ENCODE measurements around the gene GUCY2F.

DNA sequence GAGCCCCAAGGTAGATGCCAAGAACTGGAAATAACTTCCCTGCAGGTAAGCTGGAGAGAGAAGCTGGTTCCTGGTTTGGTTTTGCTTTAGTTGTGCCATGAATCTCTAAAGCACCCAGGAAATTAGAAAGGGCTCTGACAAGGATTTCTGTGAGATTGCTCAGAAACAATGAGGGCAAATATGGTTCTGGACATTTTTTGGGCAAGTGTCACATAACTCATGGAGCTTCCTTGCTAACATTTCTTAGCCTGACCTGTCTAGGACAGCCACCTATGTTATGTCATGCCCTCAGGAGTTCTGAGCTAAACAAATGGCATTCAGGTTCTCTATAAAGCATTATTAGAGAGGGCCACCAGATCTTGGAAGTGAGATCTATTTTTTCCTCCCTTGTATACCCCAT, 131.8 kb downstream of the GUCY2F start:
- TF ChIP-seq, protein P1, sequence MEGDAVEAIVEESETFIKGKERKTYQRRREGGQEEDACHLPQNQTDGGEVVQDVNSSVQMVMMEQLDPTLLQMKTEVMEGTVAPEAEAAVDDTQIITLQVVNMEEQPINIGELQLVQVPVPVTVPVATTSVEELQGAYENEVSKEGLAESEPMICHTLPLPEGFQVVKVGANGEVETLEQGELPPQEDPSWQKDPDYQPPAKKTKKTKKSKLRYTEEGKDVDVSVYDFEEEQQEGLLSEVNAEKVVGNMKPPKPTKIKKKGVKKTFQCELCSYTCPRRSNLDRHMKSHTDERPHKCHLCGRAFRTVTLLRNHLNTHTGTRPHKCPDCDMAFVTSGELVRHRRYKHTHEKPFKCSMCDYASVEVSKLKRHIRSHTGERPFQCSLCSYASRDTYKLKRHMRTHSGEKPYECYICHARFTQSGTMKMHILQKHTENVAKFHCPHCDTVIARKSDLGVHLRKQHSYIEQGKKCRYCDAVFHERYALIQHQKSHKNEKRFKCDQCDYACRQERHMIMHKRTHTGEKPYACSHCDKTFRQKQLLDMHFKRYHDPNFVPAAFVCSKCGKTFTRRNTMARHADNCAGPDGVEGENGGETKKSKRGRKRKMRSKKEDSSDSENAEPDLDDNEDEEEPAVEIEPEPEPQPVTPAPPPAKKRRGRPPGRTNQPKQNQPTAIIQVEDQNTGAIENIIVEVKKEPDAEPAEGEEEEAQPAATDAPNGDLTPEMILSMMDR (optimal IDR thresholded peaks at IDR 0.05 in 1 of 3, IDR thresholded peaks at IDR 0.05 in 1 of 3, conservative IDR thresholded peaks at IDR 0.05 in 1 of 3; ENCODE audit: extremely low read depth in 1 of 3, insufficient read depth in 2 of 3, low read length in 3 of 3), result no peak
- no peak for TF ChIP-seq EZH2 (IDR thresholded peaks at IDR 0.05; ENCODE audit: low read length)

Data from keratinocyte (primary cell).